GM12878 (cell line): ENCODE results near the gene BCAS4.

ENCODE experiments used
- BRCA1 ChIP-seq: IDR thresholded peaks from 2 replicates; pipeline ENCODE4 v1.6.1; 2011; ENCODE audit warnings: low read depth, low read length, improper control_type of control experiment
- FOXM1 ChIP-seq: IDR thresholded peaks from 2 replicates; pipeline ENCODE4 v1.6.1; 2012; ENCODE audit warnings: low read depth, mild to moderate bottlenecking, inconsistent platforms, low read length, moderate library complexity
- RAD51 ChIP-seq: fragments of 450-650 bp; IDR thresholded peaks from 2 replicates; pipeline ENCODE4 v1.6.1; 2016; ENCODE audit warnings: moderate library complexity, mild to moderate bottlenecking, inconsistent platforms
- SUZ12 ChIP-seq: fragments of 200-600 bp; sonication (generic); IDR thresholded peaks from one replicate; pipeline ENCODE4 v1.6.1; 2018; ENCODE audit warnings: antibody characterized with exemption, mild to moderate bottlenecking; ENCODE audit not compliant: unreplicated experiment
- ZNF687 ChIP-seq: fragments of 450-650 bp; IDR thresholded peaks from 2 replicates; pipeline ENCODE4 v1.6.1; 2017; ENCODE audit warnings: mild to moderate bottlenecking, moderate library complexity
- TF ChIP-seq, protein P1 (sequence below): IDR thresholded peaks from 2 replicates; pipeline ENCODE4 v1.6.1; 2012; ENCODE audit warnings: low read depth, low read length, improper control_type of control experiment

DNA sequence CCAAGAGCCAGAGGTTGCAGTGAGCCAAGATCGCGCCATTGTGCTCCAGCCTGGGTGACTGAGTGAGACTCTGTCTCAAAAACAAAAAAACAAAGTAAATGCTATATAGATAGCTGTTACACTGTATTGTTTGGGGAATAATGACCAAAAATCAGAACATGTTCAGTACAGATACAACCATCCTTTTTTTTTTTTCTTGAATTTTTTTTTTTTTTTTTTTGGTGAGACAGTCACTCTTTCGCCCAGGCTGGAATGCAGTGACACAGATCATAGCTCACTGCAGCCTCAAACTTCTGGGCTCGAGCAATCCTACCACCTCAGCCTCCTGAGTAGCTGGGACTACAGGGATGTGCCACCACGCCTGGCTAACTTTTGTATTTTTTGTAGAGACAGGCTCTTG, 63.7 kb downstream of the BCAS4 start:
- TF ChIP-seq, protein P1, sequence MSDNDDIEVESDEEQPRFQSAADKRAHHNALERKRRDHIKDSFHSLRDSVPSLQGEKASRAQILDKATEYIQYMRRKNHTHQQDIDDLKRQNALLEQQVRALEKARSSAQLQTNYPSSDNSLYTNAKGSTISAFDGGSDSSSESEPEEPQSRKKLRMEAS = no peak
- TF ChIP-seq BRCA1 (no peak), SUZ12 (no peak), RAD51 (no peak), FOXM1 (no peak), ZNF687 (no peak)
